Femur (tissue), 1 donor: Measurements from ENCODE around the gene WNT3A.
A peak's percentile ranks its signal among the peaks of the same experiment; 100 is the strongest.
"Not testable (repeated sequence)": the region's sequence is repeated elsewhere in the genome, so short reads cannot be mapped to it uniquely, and the experiment has no call there.

Experiments
- DNase-seq: peaks from one replicate; pipeline ENCODE4 v3.0.0-alpha.2; 2017

The WNT3A gene

GRCh38 chr1:228006786-228007048 lies at the start of gene WNT3A:
WNT3A (plus strand) TSS chr1:228006998; CDS start chr1:228007129, 131 bp downstream.
- no peak for DNase-seq

GRCh38 chr1:227958617-227959324 lies 48.0 kb upstream of the WNT3A start:
- no peak for DNase-seq

- no peak for DNase-seq
These were observed 47.4 kb upstream of the WNT3A start for GRCh38 chr1:227959325-227959860.

GRCh38 chr1:227961651-227962466 lies 44.9 kb upstream of the WNT3A start:
- DNase-seq: peak; percentile 24

- DNase-seq: not testable (repeated sequence)
These were observed 40.1 kb upstream of the WNT3A start for GRCh38 chr1:227966733-227967132.

- DNase-seq: not testable (repeated sequence)
These were observed 39.0 kb upstream of the WNT3A start for GRCh38 chr1:227967815-227968214.

GRCh38 chr1:227970076-227970995 lies 36.5 kb upstream of the WNT3A start:
- not testable (repeated sequence) for DNase-seq

- DNase-seq: not testable (repeated sequence)
These were observed 35.6 kb upstream of the WNT3A start for GRCh38 chr1:227971216-227971615.

- not testable (repeated sequence) for DNase-seq
These were observed 35.0 kb upstream of the WNT3A start for GRCh38 chr1:227971643-227972282.

GRCh38 chr1:227972283-227972679 lies 34.5 kb upstream of the WNT3A start:
- DNase-seq: not testable (repeated sequence)

- peak; percentile 59 for DNase-seq
These were observed 33.9 kb upstream of the WNT3A start for GRCh38 chr1:227972843-227973374.

- DNase-seq: not testable (repeated sequence)
These were observed 33.0 kb upstream of the WNT3A start for GRCh38 chr1:227973724-227974288.

GRCh38 chr1:227975583-227976283 lies 31.1 kb upstream of the WNT3A start:
- DNase-seq: not testable (repeated sequence)

GRCh38 chr1:227987181-227987580 lies 19.6 kb upstream of the WNT3A start:
- DNase-seq: no peak

- DNase-seq: no peak
These were observed 12.0 kb upstream of the WNT3A start for GRCh38 chr1:227994632-227995300.

- DNase-seq: peak; percentile 6
These were observed 10.4 kb upstream of the WNT3A start for GRCh38 chr1:227996187-227996950.

GRCh38 chr1:227998374-227999055 lies 8.3 kb upstream of the WNT3A start:
- peak; percentile 1 for DNase-seq

GRCh38 chr1:227999056-227999930 lies 7.5 kb upstream of the WNT3A start:
- DNase-seq: peak; percentile 65
